ENCODE measurements around the gene NRCAM.

- TF ChIP-seq POLR2A (IDR thresholded peaks at IDR 0.05; ENCODE audit: low read length) (no peak), GATA1 (IDR thresholded peaks at IDR 0.05; ENCODE audit: low read depth, low read length) (no peak)
These were observed 48.6 kb downstream of the NRCAM start for GRCh38 chr7:108407676-108408075.
